ENCODE data around the gene CCR5AS.

The CCR5AS gene

GRCh38 chr3:46400846-46401245, 6.0 kb downstream of the CCR5AS start:
- H2BK15ac ChIP-seq (ENCODE audit: low read depth, low read length), result no peak overlapping the region
- peaks cover 0 to 2% of the 10 kb centered on the region in 2 experiments; a peak in 1 of 4 replicates for H3K4me1 Mint-ChIP-seq

More at GRCh38 chr3:46400846-46401245, 6.0 kb downstream of the CCR5AS start:
- H2AK5ac ChIP-seq (ENCODE audit: insufficient read length, low read length), result no peak overlapping the region
- H2BK12ac ChIP-seq (ENCODE audit: insufficient read length, low read depth, low read length), result no peak overlapping the region
- Mint-ChIP-seq H3K27me3 (ENCODE audit: low read depth) (peaks cover 4% of the 10 kb centered on the region), H3K9me3 (no peaks in the 10 kb centered on the region), H3K27ac (no peak overlapping the region), H3K4me3 (no peak overlapping the region), H3K36me3 (ENCODE audit: insufficient read depth in 1 of 3, low read depth in 3 of 3) (no peaks in the 10 kb centered on the region)
- H4K5ac ChIP-seq (ENCODE audit: insufficient read length, low read depth, low read length), result no peak overlapping the region
- no peak overlapping the region for H2BK120ac ChIP-seq (ENCODE audit: low read depth, low read length, poor library complexity, severe bottlenecking)
- no peak overlapping the region for H2AFZ ChIP-seq (ENCODE audit: low read length)
- WGBS (ENCODE audit: extremely low coverage, insufficient read length, low lambda C conversion rate), result no CpG with 5 or more reads among the region's 5 CpGs
- no peak overlapping the region for H4K91ac ChIP-seq (ENCODE audit: insufficient read length, low read depth, low read length)
- no peak overlapping the region for H3K27ac ChIP-seq (ENCODE audit: insufficient read length, low read depth, low read length)
- TF ChIP-seq, protein P1, sequence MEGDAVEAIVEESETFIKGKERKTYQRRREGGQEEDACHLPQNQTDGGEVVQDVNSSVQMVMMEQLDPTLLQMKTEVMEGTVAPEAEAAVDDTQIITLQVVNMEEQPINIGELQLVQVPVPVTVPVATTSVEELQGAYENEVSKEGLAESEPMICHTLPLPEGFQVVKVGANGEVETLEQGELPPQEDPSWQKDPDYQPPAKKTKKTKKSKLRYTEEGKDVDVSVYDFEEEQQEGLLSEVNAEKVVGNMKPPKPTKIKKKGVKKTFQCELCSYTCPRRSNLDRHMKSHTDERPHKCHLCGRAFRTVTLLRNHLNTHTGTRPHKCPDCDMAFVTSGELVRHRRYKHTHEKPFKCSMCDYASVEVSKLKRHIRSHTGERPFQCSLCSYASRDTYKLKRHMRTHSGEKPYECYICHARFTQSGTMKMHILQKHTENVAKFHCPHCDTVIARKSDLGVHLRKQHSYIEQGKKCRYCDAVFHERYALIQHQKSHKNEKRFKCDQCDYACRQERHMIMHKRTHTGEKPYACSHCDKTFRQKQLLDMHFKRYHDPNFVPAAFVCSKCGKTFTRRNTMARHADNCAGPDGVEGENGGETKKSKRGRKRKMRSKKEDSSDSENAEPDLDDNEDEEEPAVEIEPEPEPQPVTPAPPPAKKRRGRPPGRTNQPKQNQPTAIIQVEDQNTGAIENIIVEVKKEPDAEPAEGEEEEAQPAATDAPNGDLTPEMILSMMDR (conservative IDR thresholded peaks at IDR 0.05), result no peak
- H3K4ac ChIP-seq (ENCODE audit: low read depth, low read length), result no peak overlapping the region
- no peak overlapping the region for H2BK5ac ChIP-seq (ENCODE audit: insufficient read length, low read length)
- H3K14ac ChIP-seq (ENCODE audit: insufficient read depth, low read length), result no peak overlapping the region
- no peak overlapping the region for H3K9ac ChIP-seq (ENCODE audit: extremely low read depth, insufficient read length, low read length)
- no peak overlapping the region for H3K18ac ChIP-seq (ENCODE audit: insufficient read length, low read depth, low read length)
- H3K27me3 ChIP-seq (ENCODE audit: insufficient read depth, low read length), result no peaks in the 10 kb centered on the region
- H3K23me2 ChIP-seq (ENCODE audit: insufficient read length, low read depth, low read length, poor library complexity, severe bottlenecking), result no peaks in the 10 kb centered on the region
- no peak overlapping the region for H3K56ac ChIP-seq (ENCODE audit: insufficient read length, low read depth, low read length)
- H3K79me2 ChIP-seq (ENCODE audit: insufficient read depth, low read length), result no peaks in the 10 kb centered on the region
- no peak overlapping the region for H3K23ac ChIP-seq (ENCODE audit: insufficient read length, low read depth, low read length)
- no peaks in the 10 kb centered on the region for H3K79me1 ChIP-seq (ENCODE audit: insufficient read depth, low read depth, low read length, poor library complexity, severe bottlenecking)
- no peak overlapping the region for H3T11ph ChIP-seq (ENCODE audit: low read length)
- no peak for DNase-seq
- H2BK20ac ChIP-seq (ENCODE audit: low read depth, low read length, poor library complexity, severe bottlenecking), result no peak overlapping the region
- H3K9me3 ChIP-seq (ENCODE audit: control insufficient read depth, low read depth, low read length), result no peaks in the 10 kb centered on the region
- H4K20me1 ChIP-seq (ENCODE audit: control insufficient read depth, insufficient read depth, insufficient read length), result no peaks in the 10 kb centered on the region
- no peaks in the 10 kb centered on the region for H3K4me1 ChIP-seq (ENCODE audit: insufficient read depth, low read length)
- H3K4me2 ChIP-seq (ENCODE audit: insufficient read depth, insufficient read length, low read length), result no peak overlapping the region
- H4K8ac ChIP-seq (replicated peaks; ENCODE audit: insufficient read length, low read depth, low read length), result no peak overlapping the region
